Activated T-cell treated with anti-CD3 and anti-CD28 coated beads, Interleukin-2, amount 50 U/mL, for 1 hour (primary cell): ENCODE results near the gene PLA1A.

Source experiments
- DNase-seq: peaks from one replicate; pipeline ENCODE4 v3.0.0-alpha.2; 2020

Gene PLA1A

GRCh38 chr3:119609301-119609700 is 11.6 kb downstream of the PLA1A start:
- no peak for DNase-seq

GRCh38 chr3:119611664-119612063 is 14.0 kb downstream of the PLA1A start:
- no peak for DNase-seq

GRCh38 chr3:119613201-119613600 is 15.5 kb downstream of the PLA1A start:
- DNase-seq, result no peak

DNA sequence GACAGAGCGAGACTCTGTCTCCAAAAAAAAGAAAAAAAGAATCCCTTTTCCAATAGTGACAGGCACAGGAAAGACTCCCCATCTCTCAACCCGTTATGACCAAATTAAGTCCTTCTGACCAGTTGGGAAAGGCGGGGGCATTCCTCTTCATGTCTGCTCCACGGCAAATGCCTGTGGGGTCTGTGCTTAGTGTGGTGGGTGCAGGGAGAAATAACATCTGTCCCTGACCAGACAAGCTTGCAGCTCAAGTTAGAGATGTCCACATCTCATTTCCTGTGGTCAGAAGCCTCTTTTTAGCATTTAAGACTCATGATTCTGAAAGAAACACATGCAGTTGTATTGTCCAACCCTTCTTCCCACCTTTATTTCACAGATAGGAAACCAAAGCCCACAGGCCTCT is 16.2 kb downstream of the PLA1A start:
- no peak for DNase-seq

DNA sequence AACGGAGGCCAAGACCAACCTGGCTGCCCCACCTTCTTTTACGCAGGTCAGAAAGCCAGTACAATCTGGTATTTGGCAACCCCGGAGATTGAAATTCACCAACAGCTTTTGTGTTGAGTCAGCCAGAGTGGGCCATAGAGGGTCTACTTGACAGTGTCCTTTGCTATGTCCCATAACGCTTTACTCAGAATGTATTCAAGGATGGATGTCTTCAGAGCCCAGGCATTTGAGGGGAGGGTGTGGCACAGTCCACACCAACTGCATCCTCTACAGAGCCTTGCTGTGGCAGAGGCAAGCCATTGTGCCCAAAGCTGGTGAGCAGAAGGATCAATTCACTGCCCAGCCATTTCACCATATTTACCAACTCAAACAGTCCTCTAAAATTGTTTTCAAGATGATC is 18.4 kb downstream of the PLA1A start:
- DNase-seq, result no peak

GRCh38 chr3:119619094-119619493 is 21.4 kb downstream of the PLA1A start:
- no peak for DNase-seq

- no peak for DNase-seq
These were observed 23.2 kb downstream of the PLA1A start for GRCh38 chr3:119620899-119621298.

DNA sequence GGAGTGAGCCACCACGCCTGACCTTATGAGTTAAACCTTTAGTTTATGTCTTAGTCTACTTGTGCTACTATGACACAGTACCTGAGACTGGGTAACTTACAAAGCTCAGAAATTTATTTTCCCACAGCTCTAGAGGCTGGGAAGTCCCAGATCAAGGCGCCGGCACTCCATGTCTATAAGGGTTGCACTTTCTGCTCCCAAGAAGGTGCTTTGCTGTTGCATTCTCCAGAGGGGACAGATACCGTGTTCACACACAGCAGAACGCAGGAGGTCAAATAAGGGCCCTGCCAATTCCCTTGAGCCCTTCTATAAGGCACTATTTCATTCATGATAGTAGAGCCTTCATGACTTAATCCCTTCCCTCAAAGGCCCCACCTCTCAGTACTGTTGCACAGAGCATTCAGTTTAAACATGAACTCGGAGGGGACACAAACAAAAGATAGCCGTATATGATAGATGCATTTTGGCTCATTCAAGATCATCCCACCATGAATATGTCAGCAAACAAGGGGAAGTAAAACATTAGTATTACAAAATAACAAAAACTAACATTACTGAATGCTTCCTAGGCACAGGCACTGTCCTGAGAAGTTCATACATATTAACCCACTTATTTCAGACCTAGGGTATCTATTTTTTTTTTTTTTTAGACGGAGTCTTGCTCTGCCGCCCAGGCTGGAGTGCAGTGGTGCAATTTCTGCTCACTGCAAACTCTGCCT is 26.5 kb downstream of the PLA1A start:
- DNase-seq, result no peak

GRCh38 chr3:119625451-119626153 is 27.9 kb downstream of the PLA1A start:
- no peak for DNase-seq

- no peak for DNase-seq
These were observed 28.5 kb downstream of the PLA1A start for GRCh38 chr3:119626196-119626595.

DNA sequence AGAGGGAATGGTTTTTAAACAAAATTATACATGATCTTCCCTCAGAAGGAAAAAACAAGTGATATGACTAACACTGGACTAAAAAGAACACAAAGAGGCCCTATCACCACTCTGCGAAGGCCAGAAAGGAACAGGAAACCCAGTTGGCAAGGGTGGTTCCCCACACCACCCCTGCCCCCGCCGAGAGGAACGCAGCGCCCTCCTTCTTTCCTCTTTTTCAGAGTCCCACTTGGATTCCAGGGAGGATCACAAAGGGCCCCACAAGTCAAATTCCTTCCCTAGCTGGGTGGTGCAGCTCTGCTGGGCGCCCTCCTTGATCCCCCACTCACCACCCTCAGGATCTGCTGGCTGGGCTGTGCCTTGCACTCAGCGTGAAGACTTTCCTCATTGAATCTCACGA is 29.8 kb downstream of the PLA1A start:
- DNase-seq, result no peak

DNA sequence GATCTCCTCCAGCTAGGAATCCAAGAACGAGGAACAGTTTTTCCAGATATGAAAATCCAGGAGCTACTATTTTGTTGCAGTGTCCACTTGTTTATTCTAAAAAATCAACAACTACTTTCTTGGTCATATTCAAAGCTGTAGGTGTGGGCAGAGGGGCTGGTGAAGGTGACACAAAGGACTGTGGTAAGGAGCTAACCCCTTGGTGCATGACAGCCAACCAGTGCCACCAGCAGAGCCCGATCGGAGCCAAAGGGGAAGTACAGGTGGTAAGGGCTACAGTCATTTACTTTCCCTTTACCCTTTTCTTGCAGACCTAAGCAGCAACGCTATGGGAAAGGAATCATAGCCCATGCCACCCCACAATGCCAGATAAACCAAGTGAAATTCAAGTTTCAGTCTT is 30.7 kb downstream of the PLA1A start:
- DNase-seq, result no peak

GRCh38 chr3:119628816-119629445 is 31.2 kb downstream of the PLA1A start:
- DNase-seq, result no peak

DNA sequence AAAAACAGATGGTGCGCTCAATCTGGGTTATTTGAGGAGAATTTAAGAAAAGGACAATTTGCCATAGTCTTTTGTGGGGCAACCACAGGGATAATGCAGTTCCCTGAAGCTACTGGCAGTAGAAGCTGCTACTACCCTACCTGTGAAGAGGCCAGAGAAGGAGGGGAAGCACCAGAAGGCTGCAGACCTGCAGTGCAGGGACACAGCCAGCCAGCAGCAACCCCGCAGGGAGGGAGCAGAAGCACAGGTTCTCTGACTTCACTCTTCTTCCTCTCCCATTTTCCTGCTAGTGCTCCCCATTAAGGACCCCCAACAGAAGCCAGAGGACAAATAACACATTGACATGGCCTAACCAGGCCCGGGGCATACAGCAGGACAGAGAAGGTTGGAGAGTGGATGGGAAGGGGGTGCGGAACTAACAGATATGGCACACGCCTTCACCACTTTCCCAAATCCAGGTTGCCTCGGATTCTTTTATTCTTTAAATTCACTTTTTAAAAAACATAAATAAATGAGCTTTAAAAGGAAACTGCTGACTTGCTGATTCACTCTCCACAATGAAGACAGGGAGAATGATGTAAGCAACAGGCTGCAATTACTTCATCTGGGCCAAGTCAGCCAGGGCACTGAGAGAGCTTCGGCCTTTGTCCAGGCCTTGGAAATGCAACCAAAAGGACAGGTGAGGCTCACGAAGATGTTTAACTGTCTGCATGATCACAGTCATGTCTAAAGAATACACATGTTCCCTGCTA is 32.6 kb downstream of the PLA1A start:
- no peak for DNase-seq

- DNase-seq, result no peak
These were observed 33.2 kb downstream of the PLA1A start for GRCh38 chr3:119630880-119631329.

GRCh38 chr3:119631516-119631915 is 33.8 kb downstream of the PLA1A start:
- no peak for DNase-seq

DNA sequence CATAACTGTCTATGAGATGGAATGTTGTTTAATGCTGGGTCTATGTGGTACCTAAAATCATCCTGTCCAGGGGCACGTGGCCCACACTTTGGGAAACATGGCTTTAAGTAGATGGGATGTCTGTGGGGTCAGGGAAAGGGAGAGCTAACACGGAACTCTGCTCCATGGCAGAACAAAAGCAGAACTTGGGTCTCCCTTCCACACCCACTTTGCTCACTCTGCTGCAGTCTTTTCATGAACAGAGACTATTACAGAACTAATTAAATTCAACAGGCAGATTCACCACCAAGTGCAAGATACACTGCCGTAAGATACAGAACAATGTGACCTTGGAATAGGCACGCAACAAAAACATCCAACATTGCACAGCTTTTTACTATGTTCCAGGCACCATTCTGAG is 34.5 kb downstream of the PLA1A start:
- no peak for DNase-seq

DNA sequence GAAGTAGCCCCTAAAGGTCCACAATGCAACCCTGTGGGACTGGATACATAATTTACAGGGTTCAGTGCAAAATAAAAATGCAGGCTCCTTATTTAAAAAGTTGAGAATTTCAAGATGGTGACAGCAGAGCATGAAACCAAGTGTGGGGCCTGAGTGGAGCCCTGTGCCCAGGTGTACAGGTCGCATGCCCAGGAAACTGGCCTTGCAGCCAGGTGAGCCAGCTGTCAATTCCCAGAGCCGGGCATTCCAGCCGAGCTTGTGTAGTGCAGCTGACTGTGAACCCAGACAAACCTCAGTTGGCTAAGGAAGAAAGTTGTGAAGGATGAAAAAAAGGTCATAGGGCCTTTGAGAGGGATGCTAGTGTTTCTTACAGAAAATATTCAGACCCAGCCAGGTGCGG is 35.1 kb downstream of the PLA1A start:
- DNase-seq, result no peak

DNA sequence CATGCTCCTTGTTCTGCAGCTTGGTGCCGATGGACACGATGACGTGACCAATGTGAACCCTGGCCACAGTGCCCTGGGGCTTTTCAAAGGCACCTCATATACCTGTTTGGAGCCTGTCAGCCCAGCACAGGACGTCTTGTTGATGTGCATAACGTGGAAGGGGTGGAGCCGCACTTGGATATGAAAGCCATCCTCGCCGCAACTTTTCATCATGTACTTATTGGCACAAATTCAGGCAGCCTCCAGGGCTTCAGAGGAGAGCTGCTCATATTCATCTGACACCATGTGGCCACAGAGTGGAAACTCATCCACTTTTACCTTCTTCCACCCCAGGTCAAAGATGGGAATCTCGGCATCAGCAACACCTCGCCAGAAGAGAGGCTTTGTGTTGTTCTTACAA is 38.0 kb downstream of the PLA1A start:
- no peak for DNase-seq

DNA sequence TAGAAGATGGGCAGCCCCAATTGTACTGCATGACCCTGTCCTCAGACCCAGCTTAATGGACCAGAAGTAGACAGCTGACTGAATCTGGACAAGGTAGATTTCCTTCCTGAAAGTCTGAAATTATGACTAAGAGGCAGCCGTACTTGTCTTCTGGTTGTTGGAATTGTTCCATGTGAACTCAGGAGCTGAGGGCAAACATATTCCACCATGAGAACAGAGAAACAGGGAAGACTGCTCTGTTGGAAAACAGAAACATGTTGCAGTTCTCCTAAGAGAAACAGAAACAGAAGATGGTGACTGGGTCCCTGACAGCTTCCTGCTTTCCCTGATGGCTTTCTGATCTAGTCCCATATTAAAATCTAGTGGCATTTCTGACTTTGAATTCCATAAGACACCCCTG is 38.6 kb downstream of the PLA1A start:
- no peak for DNase-seq

DNA sequence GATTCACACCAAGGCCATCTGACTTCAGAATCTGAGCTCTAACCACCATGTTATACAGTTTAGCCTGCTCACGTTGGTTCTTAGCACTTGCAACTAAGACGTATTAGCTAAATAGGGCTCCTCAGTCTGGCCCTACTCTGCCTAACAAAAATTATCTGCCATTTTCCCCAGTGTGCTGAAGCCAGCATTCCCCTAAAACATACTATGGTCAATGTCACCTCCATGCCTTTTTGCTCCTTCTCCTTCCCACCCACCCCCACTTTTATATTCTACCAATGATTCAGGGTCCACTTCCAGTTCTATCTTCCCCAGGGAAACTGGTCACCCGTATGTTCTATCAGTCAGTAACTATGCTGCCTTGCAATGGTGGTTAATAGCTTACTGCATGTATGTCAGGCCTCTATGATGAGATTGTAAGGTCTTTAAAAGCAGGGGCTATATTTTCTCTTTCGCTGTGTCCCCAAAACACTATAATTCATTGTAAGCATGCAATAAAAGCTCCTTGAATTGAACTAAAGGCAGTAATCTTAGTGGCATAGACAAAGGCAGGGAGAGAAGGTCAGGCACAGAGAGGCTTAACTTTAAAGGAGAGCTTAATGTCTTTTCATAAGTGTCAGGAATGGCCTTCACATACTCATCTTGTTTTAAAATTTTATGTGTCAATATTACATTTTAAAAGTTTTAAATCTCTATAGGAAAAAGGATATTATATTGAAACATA is 39.4 kb downstream of the PLA1A start:
- no peak for DNase-seq

DNA sequence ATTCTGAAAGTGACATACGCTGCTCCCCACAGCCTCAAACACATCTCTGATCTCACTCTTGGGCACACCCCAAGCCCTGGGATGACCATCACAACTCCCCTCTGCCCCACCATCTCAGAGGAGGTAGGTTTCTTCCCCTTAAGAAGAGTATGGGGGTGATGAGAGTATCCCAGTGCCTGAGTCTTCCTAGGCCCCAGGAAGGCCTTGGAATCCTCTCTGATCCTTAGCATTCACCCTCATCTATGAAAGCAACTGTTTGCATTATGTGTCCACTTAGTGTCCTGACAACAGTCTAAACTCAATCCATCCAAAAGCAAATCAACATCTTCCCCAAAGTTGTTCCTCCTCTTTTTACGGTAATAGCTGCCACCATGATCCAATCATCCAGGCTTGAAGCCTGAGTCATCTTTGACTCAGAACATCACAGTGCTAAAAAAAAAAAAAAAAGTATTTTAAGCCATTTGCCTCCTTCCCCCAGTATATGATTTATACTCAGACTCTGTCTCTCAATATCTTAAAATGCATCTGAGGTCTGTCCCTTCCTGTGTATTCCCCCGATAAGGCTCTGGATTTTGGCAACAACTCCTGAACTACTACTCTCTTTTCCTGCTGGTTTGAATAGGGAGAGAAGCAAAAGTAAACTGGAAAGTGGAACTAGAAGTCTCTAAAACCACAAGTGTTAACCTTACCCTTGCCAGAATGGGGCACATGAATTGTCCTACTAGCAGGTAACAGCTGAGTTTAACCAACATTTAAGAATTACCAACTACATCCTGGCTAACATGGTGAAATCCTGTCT is 40.2 kb downstream of the PLA1A start:
- no peak for DNase-seq
